Measurements from ENCODE around the gene PDE4D.
"Not testable (repeated sequence)": the region's sequence is repeated elsewhere in the genome, so short reads cannot be mapped to it uniquely, and the experiment has no call there.

The PDE4D gene

DNA sequence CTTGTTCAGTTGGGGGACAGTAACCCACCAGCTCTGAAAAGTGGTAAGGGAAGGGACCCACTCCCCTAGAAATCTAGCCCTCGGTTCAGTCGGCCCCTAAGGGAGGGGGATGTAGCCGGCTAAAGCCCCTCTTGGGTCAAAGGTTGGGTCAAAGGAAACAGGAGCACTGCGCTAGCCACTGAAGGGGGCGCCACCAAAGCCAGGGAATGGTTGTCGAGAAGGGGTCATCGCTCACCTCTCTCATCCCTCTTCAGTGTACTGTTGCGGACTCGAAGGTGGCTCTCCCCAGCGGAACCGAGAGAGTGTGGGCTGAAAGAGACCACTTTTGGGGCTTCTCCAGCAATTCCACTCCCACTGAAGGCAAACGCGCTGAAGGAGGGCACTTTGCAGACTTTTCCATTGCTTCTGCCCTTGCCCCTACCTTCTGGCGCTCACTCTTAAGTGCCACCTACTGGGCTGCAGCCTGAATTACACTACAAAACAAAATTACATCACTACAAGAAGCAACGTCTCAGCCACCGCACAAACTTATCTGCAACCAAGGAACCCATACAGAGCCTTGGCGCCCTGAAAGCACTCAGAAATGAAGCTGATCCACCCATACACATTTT, 396.9 kb downstream of the PDE4D start:
- no peak for DNase-seq

DNA sequence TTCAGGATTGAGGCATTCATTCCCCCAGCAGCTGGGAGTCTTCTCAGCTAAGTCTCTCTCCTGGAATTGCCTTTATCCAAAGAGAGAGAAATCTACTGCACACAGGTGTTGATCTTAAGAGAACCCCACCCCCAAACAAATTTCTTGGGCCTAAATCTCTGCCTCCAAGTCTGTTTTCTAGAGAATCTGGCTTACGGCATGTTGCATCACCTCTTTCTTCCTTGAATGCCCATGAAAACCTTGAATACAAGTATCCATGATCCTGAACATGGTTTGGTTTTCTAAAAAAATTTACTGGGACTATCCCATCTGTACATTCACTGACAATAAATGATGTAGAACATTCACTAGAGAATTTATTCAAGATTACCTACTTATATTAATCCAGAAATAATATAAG, 401.6 kb downstream of the PDE4D start:
- DNase-seq, result no peak

DNA sequence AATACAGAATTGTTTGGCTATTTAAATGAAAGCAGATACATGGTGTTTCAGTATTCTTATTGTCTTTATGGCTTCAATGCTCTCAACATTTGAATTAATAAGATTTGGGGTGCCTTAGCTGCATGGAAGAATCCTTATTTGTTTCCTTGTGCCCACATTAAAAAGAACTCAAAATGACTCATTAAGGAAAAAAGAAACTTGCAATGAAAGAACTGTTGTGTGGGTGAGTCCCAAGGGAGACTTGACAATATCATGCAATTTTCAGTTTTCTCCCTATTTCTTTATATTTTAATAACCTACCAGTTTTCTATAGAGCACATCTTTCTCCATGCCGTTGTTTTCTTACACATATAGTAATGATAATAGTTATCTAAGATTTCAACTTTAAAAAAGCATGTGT, 404.0 kb downstream of the PDE4D start:
- DNase-seq, result no peak

DNA sequence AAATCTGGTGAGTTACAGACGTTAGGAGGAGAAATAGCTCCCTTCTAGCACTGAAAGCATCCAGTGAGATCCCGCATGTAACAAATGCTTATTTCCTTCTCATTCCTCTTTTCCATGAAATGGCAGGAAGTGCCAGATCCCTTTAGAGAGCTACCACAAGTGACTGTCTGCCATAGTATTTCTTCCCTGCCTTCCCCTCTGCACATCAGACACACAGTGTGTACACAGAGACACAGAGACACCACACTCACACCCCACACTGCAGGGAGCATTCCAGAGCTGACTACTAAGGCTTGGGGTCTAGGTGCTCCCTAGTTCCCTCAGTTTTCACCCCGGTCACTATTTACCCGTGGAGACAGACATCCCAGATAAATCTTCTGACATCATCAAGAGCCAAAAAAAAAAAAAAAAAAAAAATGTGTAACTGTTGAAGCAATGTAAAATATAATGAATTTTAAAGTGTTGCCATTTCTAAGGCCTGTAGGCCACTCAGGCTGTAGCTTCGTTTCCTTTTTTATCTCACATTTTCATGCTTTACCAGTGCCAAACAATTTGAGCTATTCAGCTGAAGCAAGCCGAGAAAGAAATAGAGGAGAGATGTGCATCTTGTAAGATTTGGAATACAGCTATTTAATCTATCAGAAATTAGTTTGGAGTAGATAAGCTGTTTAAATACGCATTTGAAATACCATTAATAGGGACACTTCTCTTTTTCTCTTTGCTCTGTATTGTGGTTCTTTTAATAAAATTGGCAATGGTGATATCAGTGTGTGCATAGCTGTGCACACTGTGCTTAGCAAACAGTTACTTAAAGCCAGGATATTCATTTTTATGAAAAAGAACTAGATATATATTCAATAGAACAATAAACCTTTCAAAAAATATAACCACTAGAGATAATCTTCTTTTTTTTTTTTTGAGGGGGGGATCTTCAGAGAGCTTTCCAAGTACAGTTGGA, 405.5 kb downstream of the PDE4D start:
- DNase-seq, result no peak

DNA sequence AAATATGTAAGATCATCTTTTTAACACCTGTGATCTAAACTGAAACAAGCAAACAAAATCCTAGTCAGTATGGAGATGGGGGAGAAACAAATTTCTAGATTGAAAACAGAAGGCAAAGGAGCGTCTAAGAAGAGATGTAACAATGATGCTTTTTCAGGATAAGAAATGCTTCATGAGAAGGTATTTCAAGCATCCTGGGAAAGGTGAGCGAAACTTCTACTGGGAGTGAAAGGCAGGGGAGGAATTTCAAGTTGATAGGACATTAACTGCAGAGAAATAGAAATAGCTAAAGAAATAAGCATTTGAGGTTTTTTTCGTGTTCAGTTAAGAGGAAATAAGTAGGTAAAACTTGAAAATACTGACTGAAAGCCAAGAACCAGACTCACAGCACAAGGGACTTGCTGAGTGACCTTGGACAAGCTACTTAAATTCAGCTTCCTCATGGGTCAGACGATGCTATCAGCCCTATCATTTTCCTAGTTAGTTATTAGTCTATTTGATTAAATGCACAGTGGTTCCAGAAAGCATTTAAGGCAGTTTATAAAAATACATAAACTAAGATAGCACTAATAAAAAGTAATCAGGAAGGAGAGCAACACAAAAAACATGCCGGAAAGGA, 406.3 kb downstream of the PDE4D start:
- DNase-seq, result no peak

DNA sequence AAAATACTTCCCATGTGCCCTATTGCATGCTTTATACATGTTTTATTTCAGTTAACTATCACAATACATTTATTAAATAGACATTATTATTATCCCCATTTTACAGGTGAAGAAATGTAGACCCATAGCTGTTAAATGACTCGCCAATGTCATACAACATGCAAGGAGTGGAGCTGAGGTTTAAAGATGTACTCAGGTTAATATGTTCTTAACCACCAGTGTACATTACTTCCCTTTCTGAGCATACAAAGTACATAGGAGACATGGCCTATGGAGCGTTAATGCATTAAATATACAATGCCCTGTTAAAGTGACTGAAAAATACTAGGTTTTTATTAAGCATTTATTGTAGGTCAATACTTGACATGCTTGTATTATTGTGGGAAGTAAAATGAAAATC, 407.0 kb downstream of the PDE4D start:
- DNase-seq, result no peak

DNA sequence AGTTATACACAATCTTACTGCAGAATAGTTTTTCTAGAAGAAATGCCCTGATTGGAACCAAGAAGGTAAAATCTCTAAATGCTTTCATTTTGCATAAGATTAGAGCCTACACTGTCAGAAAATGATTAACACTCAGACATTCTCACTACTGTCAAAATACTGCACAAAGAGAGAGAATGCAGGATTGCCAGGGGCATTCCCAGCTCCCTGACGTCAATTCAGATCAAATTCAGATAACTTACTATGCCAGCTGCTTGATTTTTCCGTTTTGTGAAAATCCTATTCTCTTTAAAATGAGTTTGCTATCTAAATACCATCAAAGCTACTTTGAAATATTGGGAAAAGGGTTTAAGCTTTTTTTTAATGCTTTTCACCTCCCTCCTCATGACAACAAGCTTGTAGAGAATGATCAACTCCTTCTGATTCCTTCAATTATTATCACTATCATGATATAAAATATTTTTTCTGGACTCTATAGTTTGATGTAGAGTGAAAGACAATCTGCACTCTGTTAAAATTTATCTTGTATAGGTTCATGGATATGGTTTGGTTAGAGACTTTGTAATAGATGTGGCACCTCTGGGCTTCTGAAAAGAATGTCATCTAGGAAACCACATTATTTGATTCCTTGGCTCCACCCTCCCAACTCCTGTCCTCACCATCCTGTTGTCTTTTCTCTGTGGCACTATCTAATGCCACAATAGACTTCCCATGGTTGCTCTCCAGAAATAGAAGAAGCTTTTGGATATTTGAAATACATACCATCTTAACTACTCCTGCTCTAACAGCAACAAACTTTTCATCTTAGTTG, 407.7 kb downstream of the PDE4D start:
- DNase-seq, result no peak

DNA sequence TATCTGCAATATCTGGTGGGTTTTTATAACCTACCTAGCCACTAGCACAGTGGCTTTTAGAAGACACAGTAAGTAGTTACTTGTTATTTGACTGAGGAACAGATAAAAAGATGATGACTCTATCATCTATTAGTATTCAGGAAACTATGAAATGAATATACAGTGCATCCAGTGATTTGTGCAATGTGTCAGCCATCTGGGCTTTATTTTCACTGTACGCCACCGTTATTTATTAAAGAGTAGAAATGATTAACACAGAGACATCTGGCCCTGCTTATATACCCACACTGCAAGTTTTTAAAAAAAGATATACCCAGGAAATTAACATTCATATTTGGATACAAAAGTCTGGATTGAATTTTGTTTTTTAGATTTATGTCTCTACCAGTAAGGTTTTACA, 408.4 kb downstream of the PDE4D start:
- no peak for DNase-seq

DNA sequence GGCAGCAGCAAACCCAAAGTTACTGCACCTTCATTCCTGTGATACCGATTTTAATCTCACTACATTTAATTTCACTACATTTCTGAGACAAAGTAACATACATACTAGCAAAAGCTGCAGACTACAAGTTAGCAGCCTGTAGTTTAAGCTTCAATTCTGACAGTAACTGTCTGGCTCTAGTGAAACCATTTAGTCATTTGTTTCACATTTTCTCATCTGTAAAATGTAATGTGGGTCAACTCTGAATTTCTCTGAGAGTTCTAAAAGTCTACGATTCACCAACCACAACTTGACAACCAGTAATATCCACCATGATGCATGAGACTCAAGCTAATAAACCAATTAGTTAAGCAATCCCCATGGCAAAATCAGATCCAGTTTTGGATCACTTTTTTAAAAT, 408.9 kb downstream of the PDE4D start:
- DNase-seq, result no peak

DNA sequence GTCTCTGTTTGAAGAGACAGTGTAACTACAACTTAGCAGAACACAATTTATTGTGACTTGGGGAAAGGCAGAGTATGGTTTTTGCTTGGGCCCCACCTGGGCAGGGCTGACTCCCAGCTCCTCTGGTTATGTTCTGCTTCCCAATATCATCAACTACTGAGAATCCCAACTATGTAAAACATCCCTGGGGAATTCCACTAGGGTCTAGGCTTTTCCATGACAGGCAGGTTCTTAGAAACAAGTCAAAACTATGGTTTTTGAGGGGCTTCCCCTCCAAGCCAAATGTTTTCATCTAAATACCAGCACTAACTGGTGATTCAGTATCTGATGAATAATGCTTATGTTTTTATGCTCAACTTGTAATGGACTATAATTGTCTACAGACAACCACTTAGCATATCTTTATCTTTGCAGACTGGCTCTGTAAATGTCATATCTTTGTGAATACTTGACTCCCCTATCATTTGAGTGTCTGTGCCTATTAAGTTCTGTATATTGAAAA, 409.5 kb downstream of the PDE4D start:
- DNase-seq, result no peak

DNA sequence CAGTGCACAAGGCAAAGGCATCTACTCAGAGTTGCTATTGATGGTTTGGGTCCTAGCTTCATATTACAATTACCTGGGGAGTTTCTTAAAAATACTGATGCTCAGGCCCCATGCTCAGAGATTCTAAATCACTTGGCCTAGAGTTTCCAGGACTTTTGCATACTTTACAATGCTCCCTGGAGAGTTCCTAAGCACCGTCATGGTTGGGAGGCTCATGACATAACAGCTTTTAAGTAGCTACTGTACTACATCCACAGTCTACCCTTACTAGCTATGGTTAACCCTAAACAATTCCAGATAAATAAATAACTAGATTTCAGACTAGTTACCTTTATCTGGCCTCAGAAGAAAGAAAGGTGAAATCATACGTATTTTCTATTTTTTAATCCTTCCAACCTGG, 414.4 kb downstream of the PDE4D start:
- no peak for DNase-seq

DNA sequence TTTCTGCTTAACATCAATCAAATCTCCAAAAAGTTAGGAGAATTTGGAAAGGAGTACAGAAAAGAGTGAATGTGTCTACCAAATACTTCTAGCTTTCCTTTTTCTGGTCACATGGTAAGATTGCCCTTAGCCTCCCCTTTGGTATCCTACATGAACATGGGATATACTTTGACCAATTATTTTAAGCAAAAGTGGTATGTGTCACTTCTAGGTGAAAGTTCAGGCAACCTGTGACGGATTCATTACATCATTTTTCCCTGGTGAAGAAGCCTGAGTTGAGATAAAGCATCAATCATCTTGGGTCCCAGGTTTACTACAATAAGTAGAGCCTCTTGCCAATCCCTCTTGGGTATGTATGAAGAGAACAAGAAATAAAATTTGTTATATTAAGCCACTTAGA, 419.2 kb downstream of the PDE4D start:
- DNase-seq, result no peak

DNA sequence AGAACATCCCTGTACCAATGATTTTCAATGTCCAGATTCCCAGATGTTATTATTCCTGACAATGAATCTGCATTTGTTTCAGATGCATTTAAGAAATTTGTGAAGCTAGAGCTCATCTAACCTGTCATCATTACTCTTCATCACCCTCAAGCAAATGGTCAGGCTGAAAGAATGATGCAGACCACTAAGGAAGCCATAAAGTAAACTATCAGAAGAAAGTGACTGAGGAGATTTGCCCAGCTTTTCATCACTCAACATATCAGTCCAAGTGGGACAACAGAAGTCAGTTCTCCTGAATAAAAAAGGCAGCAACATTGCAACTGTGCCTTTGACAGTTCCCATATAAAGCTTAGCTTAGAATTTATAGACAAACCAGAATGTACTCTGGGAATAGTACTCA, 419.9 kb downstream of the PDE4D start:
- DNase-seq, result no peak

DNA sequence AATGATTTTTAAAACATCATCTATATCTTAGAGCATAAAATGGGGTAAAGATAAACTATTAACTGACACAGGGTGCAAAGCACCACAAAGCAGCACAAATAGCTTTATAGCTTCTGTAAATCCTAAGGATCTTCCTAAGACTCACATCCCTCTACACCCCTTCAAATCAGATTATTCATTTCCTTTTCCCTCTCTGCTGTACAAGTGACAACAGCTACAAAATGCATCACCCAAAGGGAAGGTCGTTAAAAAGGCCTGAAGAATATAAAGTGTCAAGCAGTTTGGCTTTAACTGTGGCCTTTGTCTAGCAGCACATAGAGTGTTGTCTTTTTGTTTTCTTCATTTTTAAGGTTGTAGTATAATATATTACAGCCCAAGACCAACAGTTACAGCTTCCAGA, 422.1 kb downstream of the PDE4D start:
- no peak for DNase-seq

DNA sequence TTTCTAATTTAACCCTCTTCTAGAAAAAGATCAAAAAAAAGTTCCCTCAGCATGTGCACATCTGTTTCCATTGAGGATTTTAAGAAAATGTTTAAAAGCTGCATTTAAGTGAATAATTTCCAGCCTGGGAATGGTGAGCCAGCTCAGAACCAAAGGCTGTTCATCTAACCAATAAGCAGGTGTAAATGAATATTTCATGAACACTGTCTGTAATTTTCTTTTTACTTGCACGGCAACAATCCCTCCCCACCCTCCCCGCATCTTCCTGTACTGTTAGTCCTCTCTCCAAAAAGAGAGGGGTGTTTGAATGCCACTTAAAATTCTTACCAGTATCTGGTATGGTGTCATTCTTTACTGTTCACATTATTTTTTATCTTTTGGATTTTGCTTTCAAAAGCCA, 425.6 kb downstream of the PDE4D start:
- no peak for DNase-seq

DNA sequence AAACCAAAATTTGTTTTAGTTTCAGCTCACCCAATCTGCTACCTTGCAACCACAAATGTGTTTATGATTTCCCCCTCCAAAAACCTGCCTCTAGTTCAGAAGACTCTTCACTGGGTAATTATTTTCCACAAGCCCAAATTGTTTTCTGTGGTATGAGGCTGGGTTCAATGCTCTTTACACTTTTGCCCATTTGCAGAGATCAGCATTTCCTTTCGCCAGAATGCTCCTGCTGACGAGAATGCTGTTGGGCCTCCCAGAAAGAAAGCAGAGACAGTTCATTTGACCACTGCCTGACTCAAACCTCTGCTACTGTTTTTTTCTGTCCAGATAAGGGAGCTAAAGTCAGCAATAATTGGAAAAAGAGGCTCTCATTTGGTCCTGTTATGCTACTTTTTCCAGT, 427.3 kb downstream of the PDE4D start:
- no peak for DNase-seq

DNA sequence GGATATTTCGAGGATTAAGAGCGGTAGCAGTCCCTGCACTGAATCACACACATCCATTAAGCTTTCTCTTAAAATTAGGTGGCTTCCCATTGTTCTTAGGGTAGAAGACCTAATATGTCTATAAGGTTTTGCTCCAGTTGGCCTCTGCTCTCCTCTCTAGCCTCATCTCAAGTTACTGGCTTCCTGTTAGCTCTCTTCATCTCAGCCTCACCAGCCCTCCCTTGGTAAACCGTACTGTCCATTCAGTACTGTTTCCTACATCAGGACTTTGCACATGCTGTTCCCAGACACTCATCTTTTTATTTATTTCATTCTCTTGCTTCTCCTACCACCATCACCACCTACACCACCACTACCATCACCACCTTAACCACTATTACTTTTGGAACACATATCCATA, 428.6 kb downstream of the PDE4D start:
- DNase-seq, result no peak

DNA sequence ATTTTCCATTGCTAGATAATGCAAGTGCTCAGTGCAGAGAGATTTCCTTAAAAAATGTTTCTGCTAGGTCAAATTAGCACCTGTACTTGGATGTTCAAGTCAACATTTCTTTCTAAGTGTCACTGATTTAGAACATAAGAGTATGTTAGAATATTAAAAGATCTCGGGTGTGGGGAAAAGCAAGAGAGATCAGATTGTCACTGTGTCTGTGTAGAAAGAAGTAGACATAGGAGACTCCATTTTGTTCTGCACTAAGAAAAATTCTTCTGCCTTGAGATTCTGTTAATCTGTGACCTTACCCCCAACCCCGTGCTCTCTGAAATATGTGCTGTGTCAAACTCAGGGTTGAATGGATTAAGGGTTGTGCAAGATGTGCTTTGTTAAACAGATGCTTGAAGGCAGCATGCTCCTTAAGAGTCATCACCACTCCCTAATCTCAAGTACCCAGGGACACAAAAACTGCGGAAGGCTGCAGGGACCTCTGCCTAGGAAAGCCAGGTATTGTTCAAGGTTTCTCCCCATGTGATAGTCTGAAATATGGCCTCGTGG, 429.8 kb downstream of the PDE4D start:
- DNase-seq, result not testable (repeated sequence)

DNA sequence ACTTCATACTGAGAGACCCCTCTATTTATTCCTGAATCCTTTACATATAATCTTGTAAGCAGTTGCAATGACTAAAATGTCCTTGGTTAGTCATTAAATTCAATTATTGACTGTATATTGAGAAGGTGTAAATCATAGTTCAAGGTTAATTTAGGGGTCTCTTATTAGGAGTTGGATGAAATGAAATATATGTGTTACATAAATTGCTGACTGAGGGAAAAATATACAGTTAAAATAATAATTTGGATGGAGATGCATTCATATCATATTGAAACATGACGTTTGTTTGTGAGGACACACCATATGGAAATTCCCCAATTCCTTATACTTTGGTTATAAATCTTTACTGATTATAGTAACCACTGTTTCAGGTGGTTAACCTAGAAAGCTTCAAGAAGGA, 430.6 kb downstream of the PDE4D start:
- DNase-seq, result no peak

DNA sequence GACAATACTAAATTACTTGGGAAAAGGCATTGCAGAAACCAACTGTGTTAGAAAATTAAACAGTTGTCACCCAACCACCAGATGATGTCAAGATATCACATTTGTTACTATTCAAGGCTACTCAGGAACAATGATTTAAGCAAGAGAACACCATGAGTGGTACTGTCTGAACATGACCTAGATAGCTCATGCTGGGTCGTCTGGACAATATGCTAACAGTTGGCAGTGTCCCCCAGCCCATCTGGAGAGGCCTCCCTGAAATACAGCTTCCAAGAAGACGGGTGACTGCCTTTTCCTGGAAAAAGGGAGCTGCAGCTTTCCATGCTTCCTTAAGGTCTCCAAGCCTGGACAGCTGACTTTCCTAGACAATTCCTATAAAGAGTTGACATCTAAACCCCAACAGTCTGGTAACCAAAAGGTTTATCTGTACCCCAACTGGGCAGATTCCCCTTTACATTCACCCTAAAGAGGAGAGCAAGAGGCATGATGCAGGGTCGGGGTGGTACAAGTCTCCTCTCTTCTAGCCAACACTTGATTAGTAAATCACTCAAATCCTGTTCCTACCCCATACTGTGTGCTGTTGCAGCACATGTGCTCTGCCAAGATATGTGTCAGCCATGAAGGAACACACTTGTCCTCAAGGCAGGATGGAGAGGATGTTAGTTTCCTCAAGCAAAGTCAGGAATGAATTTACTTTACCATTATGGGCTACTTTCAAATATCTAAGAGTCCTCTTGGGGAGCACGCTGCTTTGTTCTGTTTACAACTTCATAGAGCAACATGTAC, 433.0 kb downstream of the PDE4D start:
- DNase-seq, result no peak

DNA sequence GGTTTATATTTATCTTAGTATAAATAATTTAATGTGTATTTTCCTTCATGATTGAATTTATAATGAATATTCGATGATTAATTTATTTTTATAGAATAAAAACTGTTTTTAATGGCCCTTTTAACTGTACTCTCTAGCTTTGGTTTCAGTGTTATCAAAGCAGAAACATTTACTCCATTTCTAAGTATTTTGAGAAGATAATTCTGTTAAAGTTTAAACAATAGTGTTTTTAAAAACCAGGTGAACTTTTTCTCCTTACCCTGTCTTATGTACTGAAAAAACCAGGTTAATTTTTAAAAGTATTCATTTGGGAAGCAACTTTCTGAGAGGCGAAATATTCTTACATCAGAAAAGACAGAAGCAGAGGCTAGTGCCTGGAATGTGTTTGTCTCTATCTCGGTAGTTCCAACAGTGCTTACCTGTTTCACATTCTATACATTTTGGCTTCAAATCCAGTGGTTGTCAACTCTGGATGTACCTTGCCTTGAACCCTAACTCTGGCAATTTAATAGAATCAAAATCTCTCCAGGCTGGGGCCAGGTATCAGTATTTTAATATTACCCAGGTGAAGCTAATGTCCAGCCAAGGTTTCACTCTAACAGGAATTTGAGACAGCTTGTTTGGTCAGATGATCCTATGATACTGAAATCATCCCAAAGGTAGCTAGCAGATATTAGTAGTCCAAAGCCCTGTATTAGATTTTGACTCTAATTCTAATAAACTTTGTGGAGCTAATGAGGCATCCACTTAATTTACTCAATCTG, 434.4 kb downstream of the PDE4D start:
- DNase-seq, result no peak

Data from NCI-H2171 treated with DMSO at 0.1 percent for 48 hours (cell line).